Measurements from ENCODE around the gene IFNA13. TPM values are rescaled to one million over a fixed set of nuclear protein-coding genes. Genes with fewer than 3 reads are reported as not detected.
A peak's percentile ranks its signal among the peaks of the same experiment; 100 is the strongest.
"Not testable (repeated sequence)": the region's sequence is repeated elsewhere in the genome, so short reads cannot be mapped to it uniquely, and the experiment has no call there.

IFNA13 gene
- not detected for total RNA-seq

GRCh38 chr9:21367957-21368356, at the start of gene IFNA13:
Gene IFNA13 (minus strand): TSS chr9:21368057. CDS start chr9:21368010, 47 bp downstream.
- no peak for DNase-seq (ENCODE audit: low read depth in 2 of 3, low spot score in 2 of 3)

GRCh38 chr9:21415493-21416267, 47.8 kb upstream of the IFNA13 start:
- no peak for DNase-seq (ENCODE audit: low read depth in 2 of 3, low spot score in 2 of 3)

- DNase-seq (ENCODE audit: low read depth in 2 of 3, low spot score in 2 of 3) = no peak
These were observed 46.5 kb upstream of the IFNA13 start for GRCh38 chr9:21414220-21414940.

GRCh38 chr9:21413624-21414023, 45.8 kb upstream of the IFNA13 start:
- DNase-seq (ENCODE audit: low read depth in 2 of 3, low spot score in 2 of 3) = no peak

GRCh38 chr9:21413151-21413550, 45.3 kb upstream of the IFNA13 start:
- no peak for DNase-seq (ENCODE audit: low read depth in 2 of 3, low spot score in 2 of 3)

GRCh38 chr9:21412107-21412506, 44.2 kb upstream of the IFNA13 start:
- no peak for DNase-seq (ENCODE audit: low read depth in 2 of 3, low spot score in 2 of 3)

GRCh38 chr9:21408817-21409216, 41.0 kb upstream of the IFNA13 start, which contains the start of gene IFNA8:
Gene IFNA8 (plus strand): TSS chr9:21409117. CDS start chr9:21409177, 60 bp downstream.
- no peak for DNase-seq (ENCODE audit: low read depth in 2 of 3, low spot score in 2 of 3)

GRCh38 chr9:21404146-21404545, 36.3 kb upstream of the IFNA13 start:
- no peak for DNase-seq (ENCODE audit: low read depth in 2 of 3, low spot score in 2 of 3)

- peak in 1 of 3 donors; percentile 21 for DNase-seq (ENCODE audit: low read depth in 2 of 3, low spot score in 2 of 3)
These were observed 34.8 kb upstream of the IFNA13 start for GRCh38 chr9:21402386-21403251.

GRCh38 chr9:21399956-21400355, 32.1 kb upstream of the IFNA13 start:
- DNase-seq (ENCODE audit: low read depth in 2 of 3, low spot score in 2 of 3) = peak in 1 of 3 donors; percentile 42

GRCh38 chr9:21398955-21399489, 31.2 kb upstream of the IFNA13 start:
- DNase-seq (ENCODE audit: low read depth in 2 of 3, low spot score in 2 of 3) = no peak

- peak; percentile 35 to 62 (median 54) for DNase-seq (ENCODE audit: low read depth in 2 of 3, low spot score in 2 of 3)
These were observed 28.2 kb upstream of the IFNA13 start for GRCh38 chr9:21395778-21396717.

- DNase-seq (ENCODE audit: low read depth in 2 of 3, low spot score in 2 of 3) = peak in 2 of 3 donors; percentile 37 to 66
These were observed 24.4 kb upstream of the IFNA13 start for GRCh38 chr9:21392270-21392669.

- DNase-seq (ENCODE audit: low read depth in 2 of 3, low spot score in 2 of 3) = peak in 2 of 3 donors; percentile 36 to 76
These were observed 17.3 kb upstream of the IFNA13 start, which contains the start of gene IFNA2 for GRCh38 chr9:21385131-21385670. Gene IFNA2 (minus strand): TSS chr9:21385398. CDS start chr9:21385329, 69 bp downstream.

GRCh38 chr9:21383627-21384026, 15.8 kb upstream of the IFNA13 start:
- DNase-seq (ENCODE audit: low read depth in 2 of 3, low spot score in 2 of 3) = no peak

- DNase-seq (ENCODE audit: low read depth in 2 of 3, low spot score in 2 of 3) = peak in 2 of 3 donors; percentile 57 to 84
These were observed 13.8 kb upstream of the IFNA13 start for GRCh38 chr9:21381448-21382339.

- not testable (repeated sequence) for DNase-seq (ENCODE audit: low read depth in 2 of 3, low spot score in 2 of 3)
These were observed 3.6 kb upstream of the IFNA13 start for GRCh38 chr9:21371467-21371866.

- DNase-seq (ENCODE audit: low read depth in 2 of 3, low spot score in 2 of 3) = not testable (repeated sequence)
These were observed 688 bp downstream of the IFNA13 start for GRCh38 chr9:21367169-21367568.
